Right lobe of liver (tissue), 4 donors: ENCODE measurements around the gene EPS8.

Source experiments
- CTCF ChIP-seq, 4 donors: fragments of 200-600 bp in 3 of 4; fragments of 450-650 bp in 1 of 4; IDR thresholded peaks; one replicate each; pipeline versions ENCODE4 v1.5.1 to v1.8.0; 2016 to 2022; ENCODE audit warnings: antibody characterized with exemption in 4 of 4, mild to moderate bottlenecking in 2 of 4
- POLR2A ChIP-seq: fragments of 450-650 bp; IDR thresholded peaks from one replicate; pipeline ENCODE4 v1.6.1; 2017; ENCODE audit warnings: antibody characterized with exemption, mild to moderate bottlenecking
- donor health status: DM: no; HTN: no; CAD: no.
- donor health status: DM: no; HTN: no; CAD: no.
- donor health status: DM: no; HTN: yes; CAD: no.

DNA sequence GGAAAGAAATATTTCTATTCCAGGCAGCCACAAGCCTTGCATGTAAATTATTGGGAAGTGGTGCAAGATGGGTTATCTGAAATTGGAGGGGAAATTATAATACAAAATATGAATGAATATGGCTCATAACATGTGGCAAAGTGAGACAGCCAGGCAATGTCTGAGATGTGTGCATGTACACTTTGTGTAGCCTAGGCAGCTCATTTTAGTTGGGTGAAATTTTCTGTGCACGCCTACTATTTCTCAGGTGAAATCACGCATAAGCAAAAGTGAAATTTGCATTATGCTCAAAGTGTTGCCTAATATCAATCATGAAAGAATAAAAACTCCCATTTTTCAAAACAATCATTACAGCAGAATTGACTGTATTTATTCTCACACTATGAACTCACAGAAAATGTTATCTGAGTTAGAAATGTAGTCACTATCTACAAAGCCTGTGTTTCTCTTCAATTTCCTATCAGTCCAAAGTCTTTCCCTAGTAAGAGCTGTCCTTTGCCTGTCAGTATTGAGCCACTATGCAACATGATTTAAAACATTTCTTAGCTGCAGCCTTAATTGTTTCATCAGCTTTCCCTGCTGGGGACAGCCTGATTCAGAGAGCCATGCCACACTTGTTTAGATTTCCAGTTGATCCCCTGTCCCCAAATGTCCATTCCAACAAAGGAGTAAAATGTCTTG lies 80.7 kb downstream of the EPS8 start:
- TF ChIP-seq CTCF (IDR thresholded peaks at IDR 0.05) (no peak), POLR2A (no peak)
